SU-DHL-6 (cell line): Measurements from ENCODE around the gene GC.

Experiments used
- CTCF ChIP-seq: fragments of 200-600 bp; sonication (generic); IDR thresholded peaks from one replicate; pipeline ENCODE4 v1.5.1; 2017; ENCODE audit warnings: antibody characterized with exemption, mild to moderate bottlenecking, low read length, moderate library complexity; ENCODE audit not compliant: insufficient read depth, poor library complexity, severe bottlenecking
- EZH2phosphoT487 ChIP-seq: fragments of 200-600 bp; sonication (generic), shearing (Covaris generic); conservative IDR thresholded peaks from 2 replicates; pipeline ENCODE4 v1.6.1; 2018; ENCODE audit warnings: mild to moderate bottlenecking, antibody characterized with exemption, low read length, moderate library complexity, mixed read lengths

- TF ChIP-seq CTCF = no peak
- TF ChIP-seq EZH2phosphoT487 = no peak
Observed at GRCh38 chr4:71832049-71832448, 48.2 kb upstream of the GC start.
